HepG2 (cell line): ENCODE measurements around the gene BSN. TPM values are rescaled to one million over a fixed set of nuclear protein-coding genes. Genes with fewer than 3 reads are reported as not detected.

ENCODE experiments used
- ATAC-seq: fragments of 200-7000 bp; cut with Tn5 transposase; 3 replicates; pipeline ENCODE4 v1.9.1; 2020; ENCODE audit warnings: mild to moderate bottlenecking, moderate library complexity
- BruUV-seq: library from RNA; stranded (reverse); fragments of 400-500 nt; replicated peaks from 2 replicates; lab custom pipeline; 2021; lab: Mats Ljungman, UMichigan
- CTCF ChIA-PET: fragments of 300-600 bp; formaldehyde crosslinking; extraction: SDS; loops from one replicate; lab custom pipeline; 2021; ENCODE audit warnings: low total read pairs, inconsistent platforms, low intra/inter-chr PET ratio; lab: Yijun Ruan, JAX
- POLR2A ChIA-PET: fragments of 350-600 bp; sonication (Branson Sonifier 250); formaldehyde crosslinking; loops from one replicate; lab custom pipeline; 2020; ENCODE audit warnings: antibody characterized with exemption, inconsistent platforms; lab: Yijun Ruan, JAX
- DNase-seq: peaks from one replicate; pipeline ENCODE4 v3.0.0-alpha.2; 2015; ENCODE audit warnings: low spot score
- FAIRE-seq: peaks from 3 replicates; lab custom pipeline; 2011; peaks lifted over from hg19 to GRCh38; lab: Jason Lieb, UNC
- H2AFZ ChIP-seq: one replicate; pipeline ENCODE4 v1.6.1; 2011; ENCODE audit warnings: low read length, inconsistent platforms
- H3K27ac ChIP-seq: fragments of 300-600 bp; 3 replicates; pipeline ENCODE4 v1.8.0; 2011; ENCODE audit warnings: mixed run types, mild to moderate bottlenecking, mixed read lengths, low read length, inconsistent platforms; ENCODE audit not compliant: insufficient read depth; ENCODE audit errors: extremely low read length
- H3K27me3 ChIP-seq, 2 experiments: fragments of 200-600 bp in 1 of 2; 2 replicates in 1 of 2; 3 replicates in 1 of 2; pipeline versions ENCODE4 v1.6.0 to v1.8.0; 2011; ENCODE audit warnings: low read length in 2 of 2, mild to moderate bottlenecking in 2 of 2, moderate library complexity in 2 of 2, inconsistent platforms in 1 of 2; ENCODE audit not compliant: insufficient read depth in 2 of 2, control insufficient read depth in 1 of 2
- H3K36me3 ChIP-seq, 2 experiments: fragments of 200-600 bp in 1 of 2; replicated peaks in 1 of 2; 2 replicates in 1 of 2; 3 replicates in 1 of 2; pipeline versions ENCODE4 v1.5.1 to v1.8.0; 2011; ENCODE audit warnings: low read length in 2 of 2, inconsistent platforms in 1 of 2; ENCODE audit not compliant: insufficient read depth in 2 of 2, control insufficient read depth in 1 of 2
- H3K4me1 ChIP-seq: 2 replicates; pipeline ENCODE4 v1.5.1; 2012; ENCODE audit warnings: low read length, inconsistent platforms; ENCODE audit not compliant: insufficient read depth
- H3K4me2 ChIP-seq: 2 replicates; pipeline ENCODE4 v1.6.0; 2011; ENCODE audit warnings: low read depth, low read length, inconsistent platforms
- H3K4me3 ChIP-seq, 3 experiments: fragments of 200-600 bp in 1 of 3; sonication (generic), shearing (Covaris generic) in 1 of 3; replicated peaks in 1 of 3; 2 replicates each; pipeline ENCODE4 v1.5.1; 2011 to 2016; ENCODE audit warnings: low read length in 3 of 3, inconsistent platforms in 2 of 3, low read depth in 2 of 3, mild to moderate bottlenecking in 2 of 3, control low read depth in 1 of 3, mixed read lengths in 1 of 3; ENCODE audit not compliant: insufficient read depth in 1 of 3
- H3K79me2 ChIP-seq: one replicate; pipeline ENCODE4 v1.6.1; 2011; ENCODE audit warnings: low read length, inconsistent platforms; ENCODE audit not compliant: insufficient read depth
- H3K9ac ChIP-seq: 2 replicates; pipeline ENCODE4 v1.6.0; 2011; ENCODE audit warnings: mild to moderate bottlenecking, low read depth, low read length, inconsistent platforms; ENCODE audit not compliant: insufficient read depth
- H3K9me3 ChIP-seq: 2 replicates; pipeline ENCODE4 v1.5.1; 2012; ENCODE audit warnings: mild to moderate bottlenecking, low read length
- H4K20me1 ChIP-seq: 2 replicates; pipeline ENCODE4 v1.6.0; 2011; ENCODE audit warnings: inconsistent platforms, mild to moderate bottlenecking, low read length, moderate library complexity; ENCODE audit not compliant: insufficient read depth
- ATF7 ChIP-seq, 2 experiments: fragments of 450-650 bp in 1 of 2; sonication (generic) in 1 of 2; formaldehyde crosslinking in 1 of 2; IDR thresholded peaks; 2 replicates each; pipeline versions ENCODE4 v1.4.0 to v1.6.1; 2016 to 2020; ENCODE audit warnings: antibody characterized with exemption in 1 of 2, mild to moderate bottlenecking in 1 of 2, missing genetic modification reagents in 1 of 2
- BCL6 ChIP-seq: IDR thresholded peaks from 2 replicates; pipeline ENCODE4 v1.6.1; 2016; ENCODE audit warnings: missing genetic modification reagents, missing compliant biosample characterization
- CEBPB ChIP-seq: IDR thresholded peaks from 2 replicates; pipeline ENCODE4 v1.6.1; 2011; ENCODE audit warnings: low read depth, low read length, improper control_type of control experiment, borderline replicate concordance
- DPF2 ChIP-seq: sonication (generic); formaldehyde crosslinking; IDR thresholded peaks from 2 replicates; pipeline ENCODE4 v1.4.0; 2020; ENCODE audit warnings: mild to moderate bottlenecking, low read depth, missing genetic modification reagents, borderline replicate concordance
- FOSL2 ChIP-seq: sonication (generic); formaldehyde crosslinking; IDR thresholded peaks from 2 replicates; pipeline ENCODE4 v1.4.0; 2020; ENCODE audit warnings: missing genetic modification reagents
- IKZF5 ChIP-seq: IDR thresholded peaks from 2 replicates; pipeline ENCODE4 v1.6.1; 2018; ENCODE audit warnings: missing genetic modification reagents, mild to moderate bottlenecking, missing compliant biosample characterization
- KAT2B ChIP-seq: fragments of 150-350 bp; IDR thresholded peaks from 2 replicates; pipeline ENCODE4 v1.6.1; 2014; ENCODE audit warnings: low read depth, low read length, borderline replicate concordance
- KLF9 ChIP-seq: IDR thresholded peaks from 2 replicates; pipeline ENCODE4 v1.6.1; 2016; ENCODE audit warnings: low read depth
- MAFF ChIP-seq: IDR thresholded peaks from 2 replicates; pipeline ENCODE4 v1.6.1; 2011; ENCODE audit warnings: low read depth, low read length, improper control_type of control experiment
- MAFK ChIP-seq, 2 experiments: IDR thresholded peaks in 1 of 2; conservative IDR thresholded peaks in 1 of 2; 2 replicates each; pipeline ENCODE4 v1.6.1; 2011; ENCODE audit warnings: improper control_type of control experiment in 2 of 2, low read length in 2 of 2
- MLLT10 ChIP-seq: sonication (generic); formaldehyde crosslinking; IDR thresholded peaks from 2 replicates; pipeline ENCODE4 v1.4.0; 2020; ENCODE audit warnings: missing genetic modification reagents
- MZF1 ChIP-seq: sonication (generic); formaldehyde crosslinking; IDR thresholded peaks from 2 replicates; pipeline ENCODE4 v1.8.1; 2023; ENCODE audit warnings: mild to moderate bottlenecking, missing genetic modification reagents, borderline replicate concordance
- RFX1 ChIP-seq: fragments of 450-650 bp; IDR thresholded peaks from 2 replicates; pipeline ENCODE4 v1.6.1; 2017
- RFX3 ChIP-seq: IDR thresholded peaks from 2 replicates; pipeline ENCODE4 v1.6.1; 2016; ENCODE audit warnings: missing biosample characterization, missing genetic modification reagents
- RFX5 ChIP-seq: IDR thresholded peaks from 2 replicates; pipeline ENCODE4 v1.6.1; 2011; ENCODE audit warnings: low read depth, low read length, improper control_type of control experiment
- SRY ChIP-seq: sonication (generic); formaldehyde crosslinking; IDR thresholded peaks from 2 replicates; pipeline ENCODE4 v1.8.0; 2022; ENCODE audit warnings: mild to moderate bottlenecking, missing genetic modification reagents
- SUZ12 ChIP-seq: fragments of 150-350 bp; IDR thresholded peaks from 2 replicates; pipeline ENCODE4 v1.6.1; 2014; ENCODE audit warnings: low read depth, low read length
- U2AF1 ChIP-seq: fragments of 200-400 bp; formaldehyde crosslinking; optimal IDR thresholded peaks from 2 replicates; pipeline ENCODE3; 2017; ENCODE audit warnings: mild to moderate bottlenecking, low read depth, low read length
- ZFP41 ChIP-seq: sonication (generic); formaldehyde crosslinking; IDR thresholded peaks from 2 replicates; pipeline ENCODE4 v1.4.0; 2020; ENCODE audit warnings: mild to moderate bottlenecking, missing genetic modification reagents, borderline replicate concordance
- ZNF136 ChIP-seq: sonication (generic); formaldehyde crosslinking; IDR thresholded peaks from 2 replicates; pipeline ENCODE4 v1.8.1; 2022; ENCODE audit warnings: low read depth, mild to moderate bottlenecking, moderate library complexity, missing genetic modification reagents
- ZNF20 ChIP-seq: sonication (generic); formaldehyde crosslinking; IDR thresholded peaks from 2 replicates; pipeline ENCODE4 v1.4.0; 2020; ENCODE audit warnings: mild to moderate bottlenecking, moderate library complexity, missing genetic modification reagents
- ZNF224 ChIP-seq: sonication (generic); formaldehyde crosslinking; IDR thresholded peaks from 2 replicates; pipeline ENCODE4 v1.5.0; 2020; ENCODE audit warnings: mild to moderate bottlenecking, missing genetic modification reagents
- ZNF337 ChIP-seq: sonication (generic); formaldehyde crosslinking; IDR thresholded peaks from 2 replicates; pipeline ENCODE4 v1.5.1; 2020; ENCODE audit warnings: missing genetic modification reagents, low read depth, mild to moderate bottlenecking, borderline replicate concordance
- ZNF768 ChIP-seq: sonication (generic); formaldehyde crosslinking; IDR thresholded peaks from 2 replicates; pipeline ENCODE4 v1.4.0; 2020; ENCODE audit warnings: missing genetic modification reagents
- ZSCAN30 ChIP-seq: sonication (generic); formaldehyde crosslinking; IDR thresholded peaks from 2 replicates; pipeline ENCODE4 v1.5.0; 2020; ENCODE audit warnings: mild to moderate bottlenecking, missing genetic modification reagents
- WGBS: methylation state at CpG from one replicate; pipeline ENCODE4 v1.1.6; 2017; ENCODE audit warnings: low lambda C conversion rate; 5-methylcytosine and 5-hydroxymethylcytosine counted together
- in situ Hi-C: cut with HindIII; loops from 2 replicates; pipeline ENCODE4 v1.10.0; 2017; ENCODE audit warnings: low pct_unique_long_range_greater_than_20kb; ENCODE audit not compliant: extremely low pct_ligation_motif_present
- intact Hi-C: fragments of 100-400 bp; cut with micrococcal nuclease; formaldehyde crosslinking; loops from one replicate; pipeline ENCODE4 v1.10.0; 2022; ENCODE audit not compliant: unreplicated experiment
- polyA plus RNA-seq, 8 experiments: library from polyadenylated mRNA; depleted of rRNA in 3 of 8; stranded (reverse) in 7 of 8; unstranded in 1 of 8; fragments of >200 nt; fragmentation: Illumina TruSeq in 4 of 8; extraction: Trizol in 4 of 8; gene quantifications; 2 replicates each; pipeline versions ENCODE4 v1.2.1 to v1.2.3, GENCODE V29; 2011 to 2016; ENCODE audit warnings: low read depth in 4 of 8, missing spikeins in 1 of 8, mixed read lengths in 1 of 8; ENCODE audit not compliant: insufficient read depth in 1 of 8
- total RNA-seq, 5 experiments: library from RNA; depleted of rRNA; stranded (reverse); fragments of >200 nt; fragmentation: Illumina TruSeq; extraction: Trizol; gene quantifications; 2 replicates each; pipeline ENCODE4 v1.2.3, GENCODE V29; 2016; ENCODE audit warnings: low read depth in 1 of 5

Gene BSN
- total and polyA plus RNA-seq, 2 of the 13 experiments (the other 11 are each of a cell fraction or from before 2014, with no cell fraction given): 0.42 to 0.86 TPM

GRCh38 chr3:49534581-49535441 is 19.5 kb upstream of the BSN start:
- Histone ChIP-seq H4K20me1 (no peaks in the 10 kb centered on the region), H3K36me3 (peaks cover 17 to 38% of the 10 kb centered on the region in 2 experiments; a peak in 4 of 5 replicates), H3K27ac (no peak overlapping the region), H3K27me3 (no peaks in the 10 kb centered on the region), H3K9ac (no peak overlapping the region), H3K4me3 (no peak overlapping the region), H3K79me2 (no peaks in the 10 kb centered on the region), H2AFZ (no peak overlapping the region), H3K9me3 (no peaks in the 10 kb centered on the region), H3K4me1 (peaks cover 29% of the 10 kb centered on the region), H3K4me2 (no peak overlapping the region)
- in situ Hi-C loops (loop anchor here (5.0 kb wide), 1 partner anchor 137 kb away; the partner anchor contains the start of gene APEH), intact Hi-C loops (loop anchor here (5.0 kb wide), 1 partner anchor 63 kb away; the partner anchor contains the start of gene DAG1)
- POLR2A ChIA-PET: interaction anchor here (0.6 kb wide), 1 partner anchor 55 kb away, joined by 3 read pairs; no protein-coding TSS in a partner anchor
- DNase-seq (peak; percentile 16), ATAC-seq (no peak), FAIRE-seq (no peak)
- CTCF ChIA-PET: no interaction called here
- 97% methylated on average over 12 of the region's 14 CpGs for WGBS
- no TSS peak for BruUV-seq
- no peak for TF ChIP-seq BCL6 (CRISPR knock-in tag)
- no peak for TF ChIP-seq ZNF136 (CRISPR knock-in tag)
- TF ChIP-seq ZNF337 (CRISPR knock-in tag): no peak
- no peak for TF ChIP-seq ZSCAN30 (CRISPR knock-in tag)
- TF ChIP-seq RFX5: peak; percentile 58
- peak; percentile 30; the same call in 1 of the 2 replicates for TF ChIP-seq CEBPB
- TF ChIP-seq SRY: no peak
- TF ChIP-seq RFX1: peak; percentile 79
- no peak for TF ChIP-seq IKZF5 (CRISPR knock-in tag)
- no peak for TF ChIP-seq U2AF1
- no peak for TF ChIP-seq ZNF768
- peak; percentile 99 for TF ChIP-seq MAFF
- no peak for TF ChIP-seq DPF2 (CRISPR knock-in tag)
- no peak for TF ChIP-seq MLLT10
- peak; percentile 56 for TF ChIP-seq ATF7 (IDR thresholded peaks at IDR 0.05)
- no peak for TF ChIP-seq ATF7 (CRISPR knock-in tag; IDR thresholded peaks at IDR 0.05)
- TF ChIP-seq ZNF20 (CRISPR knock-in tag): no peak
- no peak for TF ChIP-seq ZNF224 (CRISPR knock-in tag)
- no peak for TF ChIP-seq KAT2B
- no peak for TF ChIP-seq FOSL2 (CRISPR knock-in tag)
- TF ChIP-seq MZF1: no peak
- no peak for TF ChIP-seq SUZ12
- no peak for TF ChIP-seq KLF9
- TF ChIP-seq ZFP41 (CRISPR knock-in tag): no peak
- peak; percentile 98 to 99 for TF ChIP-seq MAFK (conservative IDR thresholded peaks at IDR 0.05 in 1 of 2, IDR thresholded peaks at IDR 0.05 in 1 of 2; ENCODE audit: low read length in 2 of 2)
- TF ChIP-seq RFX3: peak; percentile 62; the same call in 1 of the 2 replicates
